Measurements from ENCODE around the gene C13orf46. TPM values are rescaled to one million over a fixed set of nuclear protein-coding genes. Genes with fewer than 3 reads are reported as not detected.
"Not testable (repeated sequence)": the region's sequence is repeated elsewhere in the genome, so short reads cannot be mapped to it uniquely, and the experiment has no call there.

Gene C13orf46
- total and polyA plus RNA-seq, 2 experiments from 2014 or later: 1.7 TPM; not detected in 1

DNA sequence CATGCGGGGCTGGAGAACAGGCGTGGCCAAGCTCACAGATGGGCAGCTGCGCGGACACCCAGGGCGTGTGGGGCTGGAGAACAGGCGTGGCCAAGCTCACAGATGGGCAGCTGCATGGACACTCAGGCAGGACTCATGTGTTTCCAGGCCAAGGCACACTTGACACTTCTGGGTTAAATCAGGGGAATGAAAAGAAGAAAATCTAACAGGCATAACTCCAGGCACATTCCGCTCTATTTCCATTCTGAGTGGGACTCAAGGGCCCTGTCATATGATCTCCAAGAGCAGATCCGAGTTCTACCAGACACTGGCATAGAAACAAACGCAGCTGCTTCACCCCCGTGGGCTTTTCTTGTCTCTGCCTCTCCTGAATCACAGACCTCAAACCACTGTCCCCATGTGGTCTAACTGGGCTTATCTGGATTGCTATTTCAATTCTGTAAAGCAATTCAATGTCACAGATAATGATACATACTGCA, 17.4 kb upstream of the C13orf46 start:
- in situ Hi-C loops (cut with MboI): no loop called here
- no peak overlapping the region for H3K4me2 ChIP-seq (ENCODE audit: unreplicated experiment)
- H3K9me2 ChIP-seq (ENCODE audit: insufficient read depth): no peaks in the 10 kb centered on the region
- no peaks in the 10 kb centered on the region for H3K9me3 ChIP-seq (ENCODE audit: low read depth)
- H3K27ac ChIP-seq: no peak overlapping the region
- H3K9ac ChIP-seq: no peak overlapping the region
- no peaks in the 10 kb centered on the region for H3K4me1 ChIP-seq (ENCODE audit: insufficient read depth)
- H3K79me2 ChIP-seq (ENCODE audit: insufficient read depth): no peaks in the 10 kb centered on the region
- H3K27me3 ChIP-seq (replicated peaks; ENCODE audit: insufficient read depth): no peaks in the 10 kb centered on the region
- H3K36me3 ChIP-seq (ENCODE audit: low read depth): peaks cover 22% of the 10 kb centered on the region; the same call in 1 of the 2 replicates
- WGBS, 2 experiments (ENCODE audit: low coverage in 1 of 2, low lambda C conversion rate in 2 of 2, missing lambda C conversion rate in 2 of 2): 73 to 75% methylated on average over 8 to 10 of the region's 10 CpGs
- no peak for DNase-seq
- H3K4me3 ChIP-seq: no peak overlapping the region
- no peaks in the 10 kb centered on the region for H4K20me1 ChIP-seq (ENCODE audit: insufficient read depth)
- peaks cover 9% of the 10 kb centered on the region; the same call in 1 of the 2 replicates for H3F3A ChIP-seq (ENCODE audit: insufficient read depth)
- TF ChIP-seq EZH2 (IDR thresholded peaks at IDR 0.05; ENCODE audit: insufficient read depth, poor library complexity, severe bottlenecking): no peak
- no peak for TF ChIP-seq EZH2phosphoT487 (IDR thresholded peaks at IDR 0.05; ENCODE audit: insufficient read depth, low read depth)
- H2AFZ ChIP-seq: no peak overlapping the region

DNA sequence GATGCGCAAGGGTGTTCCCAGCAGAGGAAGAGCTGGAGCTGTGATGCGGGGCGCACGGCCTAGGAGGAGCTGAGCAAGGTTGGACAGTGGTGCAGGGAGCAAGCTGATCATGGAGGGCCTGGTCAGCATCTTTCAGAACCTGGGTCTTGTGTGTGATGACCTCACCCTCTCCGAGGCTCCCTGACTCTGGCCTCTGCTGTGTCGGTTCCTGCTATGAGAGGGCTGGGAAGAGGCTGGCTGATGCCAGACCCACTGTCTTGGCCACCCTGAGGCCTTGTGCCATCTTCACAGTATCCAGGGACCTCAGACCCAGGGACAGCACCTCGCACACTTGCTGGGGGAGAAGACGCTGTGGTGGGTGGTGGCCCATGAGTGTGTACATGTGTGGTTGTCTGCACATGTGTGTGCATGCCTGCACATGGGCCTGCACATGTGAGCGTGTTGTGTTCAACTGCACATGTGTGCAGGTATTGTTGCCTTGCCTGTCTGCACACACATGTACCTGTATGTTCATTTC, 16.5 kb upstream of the C13orf46 start:
- H3K4me2 ChIP-seq (ENCODE audit: unreplicated experiment): no peak overlapping the region
- H3K9ac ChIP-seq: no peak overlapping the region
- H3F3A ChIP-seq (ENCODE audit: insufficient read depth): peaks cover 9% of the 10 kb centered on the region; the same call in 1 of the 2 replicates
- no peak overlapping the region for H2AFZ ChIP-seq
- in situ Hi-C loops (cut with MboI): no loop called here
- WGBS, 2 experiments (ENCODE audit: low coverage in 1 of 2, low lambda C conversion rate in 2 of 2, missing lambda C conversion rate in 2 of 2): 96 to 97% methylated on average over 9 of the region's 9 CpGs
- H3K4me1 ChIP-seq (ENCODE audit: insufficient read depth): no peaks in the 10 kb centered on the region
- no peak overlapping the region for H3K27ac ChIP-seq
- H3K4me3 ChIP-seq: no peak overlapping the region
- H3K79me2 ChIP-seq (ENCODE audit: insufficient read depth): no peaks in the 10 kb centered on the region
- H3K9me3 ChIP-seq (ENCODE audit: low read depth): no peaks in the 10 kb centered on the region
- no peak for TF ChIP-seq EZH2 (IDR thresholded peaks at IDR 0.05; ENCODE audit: insufficient read depth, poor library complexity, severe bottlenecking)
- no peak for TF ChIP-seq EZH2phosphoT487 (IDR thresholded peaks at IDR 0.05; ENCODE audit: insufficient read depth, low read depth)
- no peaks in the 10 kb centered on the region for H3K27me3 ChIP-seq (replicated peaks; ENCODE audit: insufficient read depth)
- no peaks in the 10 kb centered on the region for H3K9me2 ChIP-seq (ENCODE audit: insufficient read depth)
- peaks cover 22% of the 10 kb centered on the region; the same call in 1 of the 2 replicates for H3K36me3 ChIP-seq (ENCODE audit: low read depth)
- no peaks in the 10 kb centered on the region for H4K20me1 ChIP-seq (ENCODE audit: insufficient read depth)
- DNase-seq: no peak

DNA sequence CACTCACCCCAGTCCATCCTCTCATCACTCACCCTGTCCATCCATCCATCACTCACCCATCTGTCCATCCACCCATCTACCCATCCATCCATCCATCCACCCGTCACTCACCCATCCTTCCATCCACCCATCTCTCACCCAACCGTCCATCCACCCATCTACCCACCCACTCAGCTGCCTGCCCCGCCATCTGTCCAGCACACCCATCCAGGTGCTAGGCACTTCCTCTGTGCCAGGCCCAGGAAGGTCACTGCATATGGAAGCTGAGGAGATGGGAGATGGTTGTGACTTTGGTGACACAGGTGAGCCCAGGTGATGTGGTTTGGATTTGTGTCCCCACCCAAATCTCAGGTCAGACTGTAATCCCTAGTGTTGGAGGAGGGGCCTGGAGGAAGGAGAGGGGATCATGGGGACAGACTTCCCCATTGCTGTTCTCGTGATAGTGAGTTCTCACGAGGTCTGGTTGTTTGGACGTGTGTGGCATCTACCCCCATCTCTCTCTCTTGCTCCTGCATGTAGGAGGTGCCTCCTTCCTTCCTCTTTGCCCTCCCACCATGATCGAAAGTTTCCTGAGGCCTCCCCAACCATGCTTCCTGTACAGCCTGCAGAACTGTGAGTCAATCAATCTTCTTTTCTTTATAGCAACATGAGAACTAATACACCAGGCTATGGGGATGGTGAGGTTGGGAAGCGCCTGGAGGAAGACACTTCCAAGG, 15.9 kb upstream of the C13orf46 start:
- Histone ChIP-seq H2AFZ (no peak overlapping the region), H3K36me3 (ENCODE audit: low read depth) (peaks cover 22% of the 10 kb centered on the region; the same call in 1 of the 2 replicates), H3K4me1 (ENCODE audit: insufficient read depth) (no peaks in the 10 kb centered on the region), H3K27me3 (replicated peaks; ENCODE audit: insufficient read depth) (no peaks in the 10 kb centered on the region), H3K9ac (no peak overlapping the region), H3F3A (ENCODE audit: insufficient read depth) (peaks cover 9% of the 10 kb centered on the region; the same call in 1 of the 2 replicates), H3K79me2 (ENCODE audit: insufficient read depth) (no peaks in the 10 kb centered on the region), H3K27ac (no peak overlapping the region), H3K9me2 (ENCODE audit: insufficient read depth) (no peaks in the 10 kb centered on the region), H3K4me2 (ENCODE audit: unreplicated experiment) (no peak overlapping the region), H4K20me1 (ENCODE audit: insufficient read depth) (no peaks in the 10 kb centered on the region), H3K9me3 (ENCODE audit: low read depth) (no peaks in the 10 kb centered on the region), H3K4me3 (no peak overlapping the region)
- DNase-seq: no peak
- WGBS, 2 experiments (ENCODE audit: low coverage in 1 of 2, low lambda C conversion rate in 2 of 2, missing lambda C conversion rate in 2 of 2): 98% methylated on average over 8 of the region's 8 CpGs
- TF ChIP-seq EZH2 (IDR thresholded peaks at IDR 0.05; ENCODE audit: insufficient read depth, poor library complexity, severe bottlenecking) (no peak), EZH2phosphoT487 (IDR thresholded peaks at IDR 0.05; ENCODE audit: insufficient read depth, low read depth) (no peak)
- in situ Hi-C loops (cut with MboI): no loop called here

DNA sequence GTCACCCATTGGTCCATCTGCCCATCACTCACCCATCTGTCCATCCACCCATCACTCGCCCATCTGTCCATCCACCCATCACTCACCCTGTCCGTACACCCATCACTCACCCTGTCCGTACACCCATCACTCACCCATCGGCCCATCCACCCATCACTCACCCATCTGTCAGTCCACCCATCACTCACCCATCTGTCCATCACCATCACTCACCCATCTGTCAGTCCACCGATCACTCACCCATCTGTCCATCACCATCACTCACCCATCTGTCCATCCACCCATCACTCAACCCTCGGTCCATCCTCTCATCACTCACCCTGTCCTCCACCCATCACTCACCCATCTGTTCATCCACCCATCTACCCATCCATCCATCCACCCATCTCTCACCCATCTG, 15.0 kb upstream of the C13orf46 start:
- H3K9ac ChIP-seq; H3K27ac ChIP-seq; H3K4me1 ChIP-seq (ENCODE audit: insufficient read depth); H3K4me3 ChIP-seq; DNase-seq; H3K4me2 ChIP-seq (ENCODE audit: unreplicated experiment); H3K9me2 ChIP-seq (ENCODE audit: insufficient read depth); H3K27me3 ChIP-seq (replicated peaks; ENCODE audit: insufficient read depth); H3F3A ChIP-seq (ENCODE audit: insufficient read depth); in situ Hi-C loops (cut with MboI); H3K79me2 ChIP-seq (ENCODE audit: insufficient read depth); H3K9me3 ChIP-seq (ENCODE audit: low read depth); H4K20me1 ChIP-seq (ENCODE audit: insufficient read depth); H2AFZ ChIP-seq: not testable (repeated sequence)
- 96 to 97% methylated on average over 3 to 6 of the region's 6 CpGs for WGBS, 2 experiments (ENCODE audit: low coverage in 1 of 2, low lambda C conversion rate in 2 of 2, missing lambda C conversion rate in 2 of 2)
- H3K36me3 ChIP-seq (ENCODE audit: low read depth): peaks cover 22% of the 10 kb centered on the region; the same call in 1 of the 2 replicates
